OCI-LY7 (cell line): Measurements from ENCODE around the gene PRR15L. TPM values are rescaled to one million over a fixed set of nuclear protein-coding genes. Genes with fewer than 3 reads are reported as not detected.

Experiments used
- BruUV-seq: library from RNA; stranded (reverse); fragments of 400-500 nt; replicated peaks from 2 replicates; lab custom pipeline; 2021; lab: Mats Ljungman, UMichigan
- CTCF ChIA-PET: fragments of 300-600 bp; sonication (Branson Sonifier 250); formaldehyde crosslinking; loops from one replicate; lab custom pipeline; 2022; ENCODE audit warnings: antibody characterized with exemption; ENCODE audit not compliant: unreplicated experiment; lab: Charles Lee
- POLR2A ChIA-PET: fragments of 300-600 bp; sonication (Branson Sonifier 250); formaldehyde crosslinking; loops from one replicate; lab custom pipeline; 2022; ENCODE audit warnings: antibody characterized with exemption; lab: Charles Lee
- DNase-seq: peaks from one replicate; pipeline ENCODE4 v3.0.0-alpha.2; 2015; ENCODE audit warnings: low spot score
- H2AFZ ChIP-seq: fragments of 200-600 bp; sonication (generic), shearing (Covaris generic); 2 replicates; pipeline ENCODE4 v1.6.1; 2014; ENCODE audit warnings: mild to moderate bottlenecking, antibody characterized with exemption, low read length, moderate library complexity
- H3K27ac ChIP-seq: fragments of 200-600 bp; sonication (generic); 2 replicates; pipeline ENCODE4 v1.5.1; 2014; ENCODE audit warnings: mixed run types, low read depth, mild to moderate bottlenecking, moderate library complexity, low read length, inconsistent platforms; ENCODE audit not compliant: poor library complexity, severe bottlenecking
- H3K36me3 ChIP-seq: fragments of 200-600 bp; sonication (generic); 2 replicates; pipeline ENCODE4 v1.6.1; 2014; ENCODE audit warnings: mild to moderate bottlenecking, antibody characterized with exemption, low read length, moderate library complexity, mixed read lengths; ENCODE audit not compliant: insufficient read depth
- H3K4me1 ChIP-seq: fragments of 200-600 bp; sonication (generic); 2 replicates; pipeline ENCODE4 v1.5.1; 2014; ENCODE audit warnings: mild to moderate bottlenecking, low read length; ENCODE audit not compliant: insufficient read depth, poor library complexity, severe bottlenecking
- H3K4me2 ChIP-seq: fragments of 200-600 bp; sonication (generic); 2 replicates; pipeline ENCODE4 v1.6.1; 2014; ENCODE audit warnings: mild to moderate bottlenecking, low read length
- H3K4me3 ChIP-seq: fragments of 200-600 bp; sonication (generic); 2 replicates; pipeline ENCODE4 v1.5.1; 2014; ENCODE audit warnings: mild to moderate bottlenecking, low read depth, low read length; ENCODE audit not compliant: poor library complexity, severe bottlenecking
- H3K79me2 ChIP-seq: fragments of 200-600 bp; sonication (generic); 2 replicates; pipeline ENCODE4 v1.6.1; 2016; ENCODE audit warnings: low read depth, mild to moderate bottlenecking, low read length, moderate library complexity, mixed read lengths; ENCODE audit not compliant: insufficient read depth
- H3K9me2 ChIP-seq: fragments of 200-600 bp; sonication (generic); 2 replicates; pipeline ENCODE4 v1.6.1; 2016; ENCODE audit warnings: mild to moderate bottlenecking, low read length, mixed read lengths; ENCODE audit not compliant: insufficient read depth
- H3K9me3 ChIP-seq: fragments of 200-600 bp; sonication (generic); 2 replicates; pipeline ENCODE4 v1.6.1; 2014; ENCODE audit warnings: mild to moderate bottlenecking, mixed run types, low read length, mixed read lengths
- H4K20me1 ChIP-seq: fragments of 200-600 bp; sonication (generic); 2 replicates; pipeline ENCODE4 v1.6.1; 2014; ENCODE audit warnings: mild to moderate bottlenecking, antibody characterized with exemption, low read length, moderate library complexity, mixed read lengths; ENCODE audit not compliant: insufficient read depth
- CTCF ChIP-seq: fragments of 200-600 bp; sonication (generic); conservative IDR thresholded peaks from 2 replicates; pipeline ENCODE4 v1.5.1; 2014; ENCODE audit warnings: mild to moderate bottlenecking, antibody characterized with exemption, low read length, moderate library complexity, mixed read lengths
- EZH2phosphoT487 ChIP-seq: fragments of 200-600 bp; sonication (generic); IDR thresholded peaks from 2 replicates; pipeline ENCODE4 v1.6.1; 2018; ENCODE audit warnings: low read depth, borderline replicate concordance, mild to moderate bottlenecking, mixed run types, antibody characterized with exemption, low read length, moderate library complexity, mixed read lengths
- intact Hi-C: fragments of 100-400 bp; cut with micrococcal nuclease; formaldehyde crosslinking; loops from one replicate; pipeline ENCODE4 v1.10.0; 2022; ENCODE audit not compliant: unreplicated experiment
- total RNA-seq, 2 experiments: library from RNA; depleted of rRNA in 1 of 2; stranded (reverse); fragments of >200 nt in 1 of 2; shearing (Covaris generic) in 1 of 2; gene quantifications; 2 replicates each; pipeline ENCODE4 v1.2.3, GENCODE V29; 2014 to 2022

PRR15L gene
- total RNA-seq, 2 experiments from 2014 or later: not detected

- CTCF ChIA-PET: interaction anchor here (0.8 to 1.6 kb wide), 2 partner anchors 9 to 20 kb away, joined by 3 to 4 read pairs; partner anchors contain the start of gene PNPO
- intact Hi-C loops: loop anchor here (1.0 kb wide), 2 partner anchors 20 to 68 kb away; no protein-coding TSS in a partner anchor
- no peak overlapping the region for H3K4me3 ChIP-seq
- POLR2A ChIA-PET: interaction anchor here (0.6 to 1.9 kb wide), 5 partner anchors 9 to 69 kb away, joined by 3 to 5 read pairs (median 3); partner anchors contain the start of genes CDK5RAP3 and PNPO
- no peaks in the 10 kb centered on the region for H4K20me1 ChIP-seq
- peak overlapping the region; percentile 6 for H3K27ac ChIP-seq
- TF ChIP-seq CTCF (no peak), EZH2phosphoT487 (no peak)
- DNase-seq: peak; percentile 17
- H3K36me3 ChIP-seq: peaks cover 34% of the 10 kb centered on the region
- H3K4me2 ChIP-seq: peak overlapping the region; percentile 54; the same call in 1 of the 2 replicates
- H3K79me2 ChIP-seq: no peaks in the 10 kb centered on the region
- H3K9me2 ChIP-seq: no peaks in the 10 kb centered on the region
- peaks cover 24% of the 10 kb centered on the region for H3K4me1 ChIP-seq
- peak overlapping the region; percentile 52; the same call in 1 of the 2 replicates for H2AFZ ChIP-seq
- no TSS peak for BruUV-seq
- no peaks in the 10 kb centered on the region for H3K9me3 ChIP-seq
These were observed 7.7 kb downstream of the PRR15L start for GRCh38 chr17:47949946-47950345.

- no TSS peak for BruUV-seq
- Histone ChIP-seq H3K4me1 (peaks cover 31% of the 10 kb centered on the region), H3K79me2 (no peaks in the 10 kb centered on the region), H3K36me3 (peaks cover 41% of the 10 kb centered on the region), H3K9me3 (no peaks in the 10 kb centered on the region), H3K4me3 (peak overlapping the region; percentile 28), H3K9me2 (no peaks in the 10 kb centered on the region), H3K4me2 (peak overlapping the region; percentile 54), H3K27ac (peak overlapping the region; percentile 13), H2AFZ (peak overlapping the region; percentile 52; the same call in 1 of the 2 replicates), H4K20me1 (no peaks in the 10 kb centered on the region)
- peak; percentile 82 for DNase-seq
- TF ChIP-seq CTCF (peak; percentile 95), EZH2phosphoT487 (no peak)
- CTCF ChIA-PET: interaction anchor here (0.8 to 1.6 kb wide), 2 partner anchors 8 to 21 kb away, joined by 3 to 4 read pairs; partner anchors contain the start of gene PNPO
- POLR2A ChIA-PET: interaction anchor here (1.1 to 1.9 kb wide), 2 partner anchors 8 to 21 kb away, joined by 3 to 5 read pairs; partner anchors contain the start of genes CDK5RAP3 and PNPO
- intact Hi-C loops: loop anchor here (1.0 kb wide), 2 partner anchors 21 to 69 kb away; no protein-coding TSS in a partner anchor
These were observed 8.4 kb downstream of the PRR15L start for GRCh38 chr17:47949197-47949759.
